K562 (cell line): ENCODE measurements around the gene KRT24.

Source experiments
- FUS ChIP-seq: fragments of 200-400 bp; formaldehyde crosslinking; optimal IDR thresholded peaks from 2 replicates; pipeline ENCODE3; 2017; ENCODE audit warnings: low read depth, low read length
- KLF1 ChIP-seq: fragments of 450-650 bp; IDR thresholded peaks from 2 replicates; pipeline ENCODE4 v1.6.1; 2016; ENCODE audit warnings: missing genetic modification characterization, missing compliant biosample characterization
- MAFG ChIP-seq: fragments of 450-650 bp; conservative IDR thresholded peaks from 2 replicates; pipeline ENCODE4 v1.6.1; 2016; ENCODE audit warnings: missing genetic modification characterization, missing compliant biosample characterization
- SMC3 ChIP-seq: conservative IDR thresholded peaks from 2 replicates; pipeline ENCODE4 v1.6.1; 2011; ENCODE audit warnings: low read depth, low read length, improper control_type of control experiment; ENCODE audit not compliant: insufficient read depth

- no peak for TF ChIP-seq SMC3
- no peak for TF ChIP-seq FUS
- no peak for TF ChIP-seq MAFG (tag)
- TF ChIP-seq KLF1 (tag): no peak
Measured at GRCh38 chr17:40658396-40658795, 45.2 kb downstream of the KRT24 start.
